NCI-H1417 (cell line): ENCODE results near the gene CHN2.

Source experiments
- DNase-seq, 3 experiments: peaks; one replicate each; lab custom pipeline; 2025; lab: John Stamatoyannopoulos, UW

Gene CHN2

DNA sequence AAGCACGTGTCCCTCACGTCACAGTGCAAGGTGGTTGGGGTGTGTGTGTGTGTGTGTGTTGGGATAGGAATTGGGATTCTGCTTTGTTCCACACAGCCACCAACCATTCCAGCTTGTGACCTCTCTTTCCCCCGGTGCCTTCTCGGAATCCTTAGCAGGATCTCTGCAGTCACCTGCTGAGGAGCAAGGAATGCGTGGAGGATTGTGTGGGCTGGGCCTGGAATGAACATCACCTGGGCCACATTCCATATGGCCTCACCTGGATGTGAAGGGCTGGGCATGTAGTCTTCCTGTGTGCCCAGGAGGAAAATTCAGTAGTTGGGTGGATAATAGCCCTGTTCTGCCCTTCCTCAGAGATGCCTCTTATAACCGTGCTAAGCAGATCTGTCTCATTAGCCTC lies 113.8 kb downstream of the CHN2 start:
- no peak for DNase-seq

GRCh38 chr7:29309041-29309854 lies 114.7 kb downstream of the CHN2 start:
- no peak for DNase-seq

- DNase-seq = no peak
Measured at GRCh38 chr7:29310625-29311024, 116.0 kb downstream of the CHN2 start.

- no peak for DNase-seq
Measured at GRCh38 chr7:29311314-29311713, 116.7 kb downstream of the CHN2 start.

- DNase-seq = no peak
Measured at GRCh38 chr7:29314148-29314547, 119.6 kb downstream of the CHN2 start.

DNA sequence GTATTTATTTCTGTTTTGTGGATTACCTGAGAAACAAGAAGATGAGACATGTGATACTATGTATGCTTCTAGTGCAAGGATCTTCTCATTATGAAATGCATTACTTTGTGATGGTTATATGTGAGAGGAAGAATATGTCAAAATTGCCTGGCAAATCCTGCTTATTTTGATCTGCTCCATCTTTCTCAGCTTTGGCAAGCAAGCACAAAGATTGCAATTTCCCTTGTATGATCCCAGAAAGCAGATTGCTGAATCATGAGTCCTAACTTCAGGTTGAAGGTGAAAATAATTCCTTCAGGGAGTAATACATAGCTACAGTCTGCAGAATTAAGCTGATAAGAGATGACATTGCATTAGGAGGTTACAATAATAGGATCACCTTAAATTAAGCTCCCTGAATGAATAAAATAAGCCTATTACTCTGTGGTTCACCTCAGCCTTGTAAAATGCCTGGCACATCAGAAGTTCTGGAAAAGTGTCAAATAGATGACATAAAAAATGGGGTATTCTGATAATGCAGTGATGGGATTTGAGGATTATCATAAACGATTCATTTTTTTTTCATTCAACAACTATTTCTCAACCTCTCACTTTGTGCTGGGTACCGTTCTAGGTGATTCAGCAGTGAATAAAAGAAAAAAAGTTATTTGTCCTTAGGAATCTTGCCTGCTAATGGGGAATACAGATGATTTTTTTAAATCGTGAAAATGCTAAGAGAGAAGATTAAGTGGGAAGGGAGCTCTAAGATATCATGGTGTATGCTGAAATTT lies 120.7 kb downstream of the CHN2 start:
- DNase-seq = no peak

DNA sequence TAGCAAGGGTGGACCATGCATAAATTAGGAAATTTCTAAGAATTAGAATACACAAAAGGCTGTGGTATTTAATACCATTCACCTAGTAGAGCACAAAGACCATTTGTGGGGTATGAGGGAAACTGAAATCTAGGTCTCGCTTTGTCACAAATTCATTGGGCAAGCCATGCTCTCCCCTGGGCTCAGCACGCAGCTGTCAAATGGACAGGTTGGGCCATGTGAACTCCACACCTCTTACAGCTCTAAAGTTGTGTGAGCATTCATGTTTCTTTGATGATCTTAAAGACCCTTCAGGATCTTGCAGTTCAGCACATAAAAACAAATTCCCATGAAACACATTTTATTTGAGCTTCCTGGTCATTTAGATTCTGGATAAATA lies 121.3 kb downstream of the CHN2 start:
- no peak for DNase-seq

DNA sequence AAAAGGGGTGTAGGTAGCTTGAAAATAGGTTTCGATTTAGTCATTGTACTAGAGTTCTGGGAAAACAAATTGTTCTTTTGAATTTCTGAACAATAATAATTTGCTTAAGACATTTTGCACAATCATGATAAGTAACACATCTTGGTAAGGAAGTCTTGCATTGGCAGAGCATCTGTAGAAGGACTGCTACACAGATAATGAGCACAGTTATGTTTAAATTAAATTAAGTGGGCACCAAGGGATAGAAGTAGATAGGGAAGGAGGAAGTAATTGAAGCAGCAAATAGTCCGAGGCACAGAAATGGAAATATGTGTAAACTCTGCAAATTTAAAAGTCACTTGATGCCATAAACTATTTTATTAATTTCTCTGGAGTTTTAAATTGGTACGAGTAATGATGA lies 122.4 kb downstream of the CHN2 start:
- DNase-seq = no peak

- no peak for DNase-seq
Measured at GRCh38 chr7:29318853-29319718, 124.5 kb downstream of the CHN2 start.

GRCh38 chr7:29319719-29320521 lies 125.3 kb downstream of the CHN2 start:
- peak in 2 of 3 experiments; percentile 41 to 70 for DNase-seq

- no peak for DNase-seq
Measured at GRCh38 chr7:29320577-29320976, 126.0 kb downstream of the CHN2 start.

DNA sequence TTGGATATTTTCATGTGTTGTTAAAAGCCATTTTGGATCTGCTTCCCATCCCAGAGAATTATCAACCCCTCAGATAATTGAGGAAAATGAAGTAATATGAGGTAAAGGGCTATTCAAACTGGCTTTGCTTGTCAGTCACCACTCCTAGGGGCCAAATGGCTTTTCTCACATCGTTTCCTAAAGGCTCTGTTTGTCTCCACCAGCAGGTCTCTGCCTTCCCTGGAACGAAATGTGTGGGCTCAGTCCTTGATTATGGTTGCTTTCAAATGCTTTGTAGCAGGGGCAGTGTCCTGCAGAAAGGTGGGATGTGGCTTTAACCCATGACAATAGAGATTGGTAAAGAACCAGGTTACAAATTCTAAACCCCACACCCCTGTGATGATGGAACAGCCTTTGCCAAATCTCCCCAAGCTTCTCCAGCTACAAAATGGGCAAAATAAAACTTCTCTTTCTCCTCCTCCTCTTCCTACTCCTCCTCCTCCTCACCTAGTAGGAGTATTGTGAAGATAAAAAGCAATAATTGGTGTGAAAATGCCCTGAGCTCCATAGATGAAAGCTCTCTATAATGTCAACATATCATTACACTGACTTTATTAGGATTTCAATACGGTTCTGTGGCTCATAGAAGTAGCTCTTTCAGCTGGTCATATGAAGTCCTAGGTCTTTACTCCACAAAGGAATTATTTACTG lies 127.6 kb downstream of the CHN2 start:
- peak in 1 of 3 experiments; percentile 53 for DNase-seq

GRCh38 chr7:29325476-29325875 lies 130.9 kb downstream of the CHN2 start:
- no peak for DNase-seq

DNA sequence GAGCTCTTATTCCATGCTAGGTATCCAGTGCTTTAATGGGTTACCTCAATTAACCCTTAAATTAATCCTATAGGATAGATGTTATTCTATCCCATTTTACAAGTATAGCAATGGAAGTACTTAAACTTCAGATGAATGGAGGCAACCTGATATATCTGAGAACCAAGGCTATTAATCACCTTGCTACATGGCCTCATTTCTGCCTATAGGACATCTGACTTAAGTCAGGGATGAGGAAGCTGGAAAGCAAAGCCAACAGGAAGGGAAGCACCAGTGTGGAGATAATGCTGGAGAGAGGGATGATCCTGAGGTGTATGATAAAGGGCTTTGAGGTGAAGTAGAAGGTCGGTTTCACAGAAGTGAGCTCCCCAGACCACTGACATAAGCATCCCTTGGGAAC lies 132.3 kb downstream of the CHN2 start:
- peak in 1 of 3 experiments; percentile 40 for DNase-seq

- DNase-seq = peak; percentile 55 to 92 (median 92)
Measured at GRCh38 chr7:29327455-29327854, 132.9 kb downstream of the CHN2 start.

DNA sequence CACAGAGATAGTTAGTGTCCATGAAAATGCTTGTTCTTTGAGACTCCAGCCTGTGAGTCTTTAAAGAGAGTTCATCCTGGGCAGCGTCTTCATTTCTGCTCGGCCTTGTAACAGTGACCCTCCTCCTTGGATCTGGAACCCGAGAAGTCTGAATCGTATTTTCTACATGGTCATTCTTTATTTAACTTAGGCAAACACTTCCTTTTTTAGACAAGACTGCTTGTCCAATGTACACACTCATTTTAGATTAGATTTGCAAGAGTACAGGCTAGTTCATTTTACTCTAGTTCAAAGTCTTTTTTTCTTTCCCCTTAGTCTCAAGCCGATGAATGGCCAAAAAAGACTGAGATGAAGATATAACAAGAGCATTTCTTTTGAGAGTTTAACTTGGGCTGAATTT lies 133.5 kb downstream of the CHN2 start:
- no peak for DNase-seq

DNA sequence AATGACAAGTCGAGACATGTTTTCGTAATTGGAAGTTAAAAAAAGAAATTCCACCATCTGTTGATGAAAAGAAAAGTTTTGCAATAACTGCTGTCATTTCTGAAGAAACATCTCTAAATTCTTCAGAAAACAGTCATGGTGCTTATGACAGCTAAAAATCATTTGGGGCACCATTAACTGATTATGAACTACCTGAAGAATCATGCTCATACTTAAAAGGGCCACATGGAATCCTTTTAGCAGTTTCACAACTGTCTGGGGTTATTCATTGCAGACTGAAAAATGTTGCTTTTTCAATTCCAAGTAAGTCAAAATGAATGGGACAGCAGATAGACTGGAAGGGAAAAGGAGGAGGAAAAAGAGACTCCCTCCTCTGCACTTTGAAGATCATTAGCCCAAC lies 134.2 kb downstream of the CHN2 start:
- peak in 1 of 3 experiments; percentile 48 for DNase-seq

DNA sequence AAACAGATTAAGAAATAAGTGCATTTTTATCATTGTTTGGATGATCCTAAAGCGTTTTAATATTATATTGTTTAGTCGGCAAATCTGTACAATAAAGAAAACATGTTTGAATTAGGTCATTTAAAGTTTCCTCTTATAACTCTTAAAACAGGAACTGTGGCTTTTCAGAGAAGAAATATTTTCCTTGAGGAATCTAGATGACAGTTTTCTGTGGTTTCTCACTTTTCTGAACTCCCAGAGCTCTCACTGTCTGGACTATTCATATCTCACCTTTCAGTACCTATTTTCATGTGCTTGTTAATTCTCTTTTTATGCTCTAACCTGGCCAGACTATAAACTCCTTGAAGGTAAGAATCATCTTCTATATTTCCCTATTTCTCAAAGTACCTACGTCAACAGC lies 135.1 kb downstream of the CHN2 start:
- no peak for DNase-seq

DNA sequence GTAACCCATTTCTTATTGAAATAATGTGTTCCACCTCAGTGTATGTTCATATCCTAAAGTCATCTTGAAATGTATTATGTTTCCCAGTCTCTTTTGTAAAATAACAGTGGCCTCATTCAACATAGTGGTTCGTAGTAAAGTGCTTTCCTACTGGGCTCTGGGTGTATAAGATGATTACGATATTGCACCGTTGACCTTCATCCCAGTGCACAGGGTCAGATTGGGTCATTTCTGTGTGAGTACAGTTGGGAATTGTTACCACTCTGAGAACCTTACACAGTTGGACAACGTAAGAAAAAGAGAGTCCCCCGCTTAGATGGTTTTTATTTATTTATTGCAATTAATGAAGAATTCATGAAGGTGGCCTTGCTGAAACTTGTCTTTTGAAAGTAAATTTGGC lies 135.6 kb downstream of the CHN2 start:
- DNase-seq = no peak

GRCh38 chr7:29331163-29331562 lies 136.6 kb downstream of the CHN2 start:
- DNase-seq = peak; percentile 30 to 92 (median 62)
